A204.1 (cell line): ENCODE results near the gene EMC7.
"Not testable (repeated sequence)": the region's sequence is repeated elsewhere in the genome, so short reads cannot be mapped to it uniquely, and the experiment has no call there.

Experiments
- FAIRE-seq: peaks from 2 replicates; lab custom pipeline; 2012; peaks lifted over from hg19 to GRCh38; lab: Jason Lieb, UNC

Gene EMC7

DNA sequence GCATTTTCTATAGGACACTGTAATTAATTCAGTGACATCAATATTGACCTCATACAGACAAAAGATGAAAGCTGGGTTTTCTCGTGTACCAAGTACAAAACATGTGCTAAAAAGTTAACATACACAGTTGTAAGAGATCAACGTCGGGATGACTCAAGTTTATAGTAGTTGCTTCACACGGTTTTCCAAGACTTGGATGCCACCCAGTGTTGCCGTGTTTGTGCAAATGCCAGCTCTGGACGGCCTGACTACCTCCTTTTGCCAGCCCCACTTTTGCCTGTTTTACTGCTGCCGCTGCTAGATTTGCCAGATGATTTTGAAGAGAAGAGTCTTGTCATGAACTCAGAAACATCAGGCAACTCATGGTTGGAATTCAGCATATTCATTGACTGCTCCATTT is 17.6 kb downstream of the EMC7 start:
- FAIRE-seq, result no peak

DNA sequence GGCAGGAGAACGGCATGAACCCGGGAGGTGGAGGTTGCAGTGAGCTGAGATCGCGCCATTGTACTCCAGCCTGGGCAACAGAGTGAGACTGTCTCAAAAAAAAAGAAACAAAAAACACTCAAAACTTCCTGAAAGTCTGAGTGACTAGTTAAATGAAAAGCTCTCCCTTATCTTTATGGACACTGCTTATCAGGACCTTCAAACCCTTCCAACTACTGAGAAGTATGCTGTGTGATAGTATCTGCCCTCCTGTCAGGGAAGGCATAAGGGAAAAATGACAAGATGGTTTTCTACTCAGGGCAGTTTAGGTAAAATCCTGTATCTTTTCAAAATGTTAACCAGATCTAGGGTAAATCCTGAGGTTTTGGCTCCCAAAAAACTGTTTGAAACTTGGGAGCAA is 21.8 kb downstream of the EMC7 start:
- FAIRE-seq, result no peak

DNA sequence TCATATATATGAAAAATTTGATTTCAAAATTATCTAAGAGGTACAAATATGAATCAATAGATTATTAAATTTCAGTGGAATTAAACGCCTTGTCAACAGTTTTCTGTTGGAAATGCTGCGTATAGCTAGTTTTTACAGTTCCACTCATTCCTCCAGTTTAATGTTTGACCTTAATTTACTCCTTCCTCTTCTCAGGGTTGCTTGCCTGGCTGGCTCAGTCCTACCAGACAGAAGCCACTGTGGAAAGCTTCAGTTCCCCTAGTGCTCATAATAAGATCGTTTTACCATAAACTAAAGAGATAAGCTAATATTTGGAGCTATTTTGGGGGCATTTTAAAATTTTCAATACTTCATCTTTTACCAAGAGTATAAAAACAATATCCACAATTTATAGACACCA is 22.8 kb downstream of the EMC7 start:
- FAIRE-seq, result no peak

DNA sequence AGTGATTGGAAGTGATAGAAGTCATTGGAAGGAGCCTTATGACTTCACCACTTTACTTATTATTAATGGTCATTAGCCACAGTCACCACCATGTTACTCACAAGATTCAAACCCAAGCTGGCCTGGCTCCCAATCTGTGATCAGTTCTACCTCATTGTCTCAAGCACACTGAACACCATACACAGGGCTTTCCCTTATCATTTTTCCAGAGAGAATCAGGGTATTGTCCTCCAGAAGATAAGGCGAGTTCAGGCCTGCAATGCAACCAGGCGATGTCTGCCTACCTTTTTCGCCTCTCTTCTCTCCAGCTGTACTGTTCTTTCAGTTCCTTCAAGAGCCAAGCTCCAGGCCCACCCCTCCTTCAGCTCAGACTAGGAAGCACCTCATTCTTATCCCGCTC is 24.9 kb downstream of the EMC7 start:
- FAIRE-seq, result no peak

DNA sequence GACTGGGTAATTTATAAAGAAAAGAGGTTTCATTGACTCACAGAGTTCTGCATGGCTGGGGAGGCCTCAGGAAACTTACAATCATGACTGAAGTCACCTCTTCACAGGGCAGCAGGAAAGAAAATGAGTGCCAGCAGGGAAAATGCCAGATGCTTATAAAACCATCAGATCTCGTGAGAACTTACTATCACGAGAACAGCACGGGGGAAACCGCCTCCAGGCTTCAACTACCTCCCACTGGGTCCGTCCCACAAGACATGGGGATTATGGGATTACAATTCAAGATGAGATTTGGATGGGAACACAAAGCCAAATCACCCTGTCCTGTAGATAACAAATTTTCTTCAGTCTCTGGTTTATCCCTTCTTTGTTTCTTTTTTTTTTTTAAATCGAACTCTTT is 31.7 kb downstream of the EMC7 start:
- no peak for FAIRE-seq

DNA sequence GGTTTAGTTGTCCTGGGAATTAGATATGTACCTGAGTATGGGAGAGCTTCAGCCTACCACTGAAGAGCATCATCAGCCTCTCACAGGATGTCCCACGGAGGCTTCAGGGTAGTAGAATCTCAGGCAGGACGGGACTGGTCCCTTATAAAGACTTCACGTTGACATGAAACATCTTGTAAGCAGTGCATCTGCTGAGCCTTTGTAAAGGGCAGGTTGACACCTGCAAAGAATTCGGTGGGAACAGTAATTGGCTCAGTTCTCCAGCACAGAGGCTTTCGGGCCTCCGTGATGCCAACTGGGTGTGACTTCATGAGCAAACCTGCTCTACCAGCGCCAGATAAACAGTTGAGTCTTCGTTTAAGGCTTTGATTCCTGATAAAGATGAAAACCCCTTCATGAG is 35.7 kb downstream of the EMC7 start:
- FAIRE-seq, result no peak

DNA sequence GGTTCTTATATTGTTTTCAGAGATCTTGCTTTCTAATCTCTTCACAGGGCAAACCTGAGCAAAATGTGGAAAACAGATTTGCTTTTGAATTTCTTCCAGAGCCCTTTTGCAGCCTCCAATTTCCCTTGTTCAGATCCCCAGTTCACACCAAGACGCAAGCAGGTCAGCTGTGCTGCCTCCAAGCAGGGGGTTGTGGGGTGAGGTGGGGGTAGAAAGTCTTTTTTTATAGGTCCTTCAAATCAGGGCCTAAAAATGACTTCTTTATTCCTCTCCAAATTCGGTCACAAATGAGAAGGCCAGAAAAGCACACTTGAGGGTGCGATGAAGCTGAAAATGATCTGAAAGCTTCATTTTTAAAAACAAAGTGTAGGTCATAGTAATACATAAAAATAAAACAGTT is 36.4 kb downstream of the EMC7 start:
- FAIRE-seq, result no peak

DNA sequence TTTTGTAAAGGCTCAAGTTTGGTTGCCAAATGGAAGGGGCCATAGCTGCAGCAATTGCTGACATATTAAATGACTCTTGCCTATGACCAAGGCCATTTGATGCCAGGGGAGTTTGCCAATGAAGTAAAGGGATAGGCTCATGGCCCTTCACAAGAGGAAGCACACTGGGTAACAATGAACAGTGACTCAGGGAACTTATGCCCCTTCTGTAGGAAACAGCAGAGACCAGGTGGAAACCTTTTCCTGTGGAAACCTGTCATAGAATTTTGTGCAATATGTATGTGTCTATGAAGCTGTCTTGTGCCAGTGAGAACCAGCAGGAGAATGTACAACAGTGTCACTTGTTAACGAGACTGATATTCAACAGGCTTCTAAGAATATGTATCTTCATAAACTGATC is 37.2 kb downstream of the EMC7 start:
- FAIRE-seq, result no peak

DNA sequence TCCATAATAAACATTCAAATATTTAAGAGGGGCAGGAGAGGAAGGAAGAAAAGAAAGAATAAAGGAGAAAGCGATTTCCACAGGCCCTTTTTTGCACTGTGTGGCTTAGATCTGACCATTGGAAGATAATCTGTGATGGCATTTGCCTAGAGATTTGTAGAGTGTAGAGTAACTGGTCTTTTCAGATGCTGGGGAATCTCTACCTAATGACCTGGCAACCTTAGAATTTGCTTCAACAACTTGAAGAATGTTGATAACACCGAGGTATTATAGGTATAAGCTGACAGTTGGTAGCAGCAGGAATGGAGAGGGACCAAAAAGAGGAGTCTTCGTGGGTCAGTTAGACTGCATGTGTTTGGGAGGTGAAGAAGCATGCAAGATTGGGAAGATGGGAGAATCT is 41.7 kb downstream of the EMC7 start:
- FAIRE-seq, result no peak

DNA sequence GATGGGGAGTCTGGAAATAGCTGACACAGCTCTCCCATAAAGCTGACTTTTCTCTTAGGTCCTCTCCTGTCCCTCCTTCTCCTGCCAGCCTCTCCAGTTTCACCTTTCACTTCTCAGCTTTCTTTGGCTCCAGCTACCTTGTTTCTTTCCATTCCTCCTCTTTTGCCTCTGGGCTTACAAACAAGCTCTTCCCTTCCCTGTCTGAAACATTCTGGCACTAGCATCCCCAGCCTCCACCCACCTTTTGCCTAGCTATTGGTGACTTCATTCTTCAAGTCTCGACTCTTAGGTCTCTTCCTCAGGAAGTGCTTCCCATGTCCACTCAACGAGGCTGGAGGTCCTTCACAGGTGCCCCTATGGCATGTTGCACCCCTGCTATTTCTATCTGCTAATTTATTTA is 42.2 kb downstream of the EMC7 start:
- FAIRE-seq, result no peak

DNA sequence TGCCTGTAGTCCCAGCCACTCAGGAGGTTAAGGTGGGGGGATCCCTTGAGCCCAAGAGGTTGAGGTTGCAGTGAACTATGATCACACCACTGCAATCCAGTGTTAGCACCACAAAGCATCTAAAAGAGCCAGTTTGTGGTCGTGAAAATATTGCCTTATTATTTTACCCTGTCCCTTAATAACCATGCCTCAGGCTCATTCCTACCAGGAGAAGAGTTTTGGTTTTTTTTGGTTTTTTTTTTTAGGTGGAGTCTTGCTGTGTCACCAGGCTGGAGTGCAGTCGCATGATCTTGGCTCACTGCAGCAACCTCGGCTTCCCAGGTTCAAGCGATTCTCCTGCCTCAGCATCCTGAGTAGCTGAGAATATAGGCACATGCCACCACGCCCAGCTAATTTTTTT is 44.8 kb downstream of the EMC7 start:
- no peak for FAIRE-seq

DNA sequence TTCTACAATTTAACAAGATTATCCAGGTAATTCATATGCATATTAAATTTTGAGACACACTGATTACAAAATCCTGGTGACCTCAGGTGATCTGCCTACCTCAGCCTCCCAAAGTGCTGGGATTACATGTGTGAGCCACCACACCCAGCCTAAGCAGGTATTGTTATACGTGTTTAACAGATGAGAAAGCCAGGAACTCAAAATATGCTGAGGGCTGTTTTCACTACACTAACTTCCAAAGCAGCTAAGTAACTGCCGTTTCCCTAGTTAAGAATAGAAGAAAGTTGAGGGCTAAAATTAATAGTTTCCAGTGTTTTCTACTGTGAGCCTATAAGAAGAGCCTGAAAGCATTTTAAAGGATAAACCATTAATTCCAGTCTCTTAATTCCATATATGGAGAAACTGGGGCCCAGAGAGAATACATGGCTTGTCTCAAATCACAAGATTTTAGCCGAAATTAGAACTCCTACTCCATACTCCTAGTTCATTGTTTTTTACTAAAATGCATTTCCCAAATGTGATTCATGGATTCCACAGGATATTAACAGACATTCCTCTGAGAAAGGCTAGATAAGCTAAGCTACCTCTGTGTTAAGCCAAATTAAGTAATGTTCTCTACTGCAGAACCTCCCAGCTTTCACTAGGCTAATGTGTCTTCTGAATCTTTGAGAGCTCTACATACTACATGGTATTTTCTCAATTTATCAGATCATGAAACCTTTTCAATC is 45.6 kb downstream of the EMC7 start:
- FAIRE-seq, result no peak

DNA sequence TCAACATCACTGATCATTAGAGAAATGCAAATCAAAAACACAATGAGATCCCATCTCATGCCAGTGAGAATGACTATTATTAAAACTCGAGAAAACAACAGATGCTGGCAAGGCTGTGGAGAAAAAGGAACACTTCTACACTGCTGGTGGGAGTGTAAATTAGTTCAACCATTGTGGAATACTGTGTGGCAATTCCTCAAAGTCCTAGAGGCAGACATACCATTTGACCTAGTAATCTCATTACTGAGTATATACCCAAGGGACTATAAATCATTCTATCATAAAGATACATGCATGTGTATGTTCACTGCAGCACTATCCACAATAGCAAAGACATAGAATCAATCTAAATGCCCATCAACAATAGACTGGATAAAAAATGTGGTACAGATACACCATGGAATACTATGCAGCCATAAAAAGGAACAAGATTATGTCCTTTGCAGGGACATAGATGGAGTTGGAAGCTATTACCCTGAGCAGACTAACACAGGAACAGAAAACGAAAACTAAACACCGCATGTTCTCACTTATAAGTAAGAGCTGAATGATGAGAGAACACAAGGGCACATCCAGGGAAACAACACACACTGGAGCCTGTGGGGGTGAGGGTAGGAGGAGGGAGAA is 47.5 kb downstream of the EMC7 start:
- no peak for FAIRE-seq

DNA sequence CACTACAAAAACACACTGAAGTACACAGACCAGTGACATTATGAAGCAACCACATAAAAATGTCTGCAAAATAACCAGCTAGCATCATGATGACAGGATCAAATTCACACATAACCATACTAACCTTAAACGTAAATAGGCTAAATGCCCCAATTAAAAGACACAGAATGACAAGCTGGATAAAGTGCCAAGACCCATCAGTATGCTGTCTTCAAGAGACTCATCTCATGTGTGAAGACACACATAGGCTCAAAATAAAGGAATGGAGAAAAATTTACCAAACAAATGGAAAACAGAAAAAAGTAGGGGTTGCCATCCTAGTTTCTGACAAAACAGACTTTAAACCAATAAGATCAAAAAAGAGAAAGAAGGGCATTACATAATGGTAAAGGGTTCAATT is 51.3 kb downstream of the EMC7 start:
- FAIRE-seq, result not testable (repeated sequence)

DNA sequence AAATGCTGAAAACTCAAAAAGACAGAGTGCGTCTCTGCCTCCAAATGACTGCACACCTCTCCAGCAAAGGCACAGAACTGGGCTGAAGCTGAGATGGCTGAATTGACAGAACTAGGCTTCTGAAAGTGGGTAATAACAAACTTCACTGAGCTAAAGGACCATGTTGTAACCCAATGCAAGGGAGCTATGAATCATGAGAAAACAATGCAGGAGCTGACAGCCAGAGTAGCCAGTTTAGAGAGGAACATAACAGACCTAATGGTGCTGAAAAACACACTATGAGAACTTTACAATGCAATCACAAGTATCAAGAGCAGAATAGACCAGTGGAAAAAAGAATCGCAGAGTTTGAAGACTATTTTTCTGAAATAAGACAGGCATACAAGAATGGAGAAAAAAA is 52.5 kb downstream of the EMC7 start:
- no peak for FAIRE-seq

DNA sequence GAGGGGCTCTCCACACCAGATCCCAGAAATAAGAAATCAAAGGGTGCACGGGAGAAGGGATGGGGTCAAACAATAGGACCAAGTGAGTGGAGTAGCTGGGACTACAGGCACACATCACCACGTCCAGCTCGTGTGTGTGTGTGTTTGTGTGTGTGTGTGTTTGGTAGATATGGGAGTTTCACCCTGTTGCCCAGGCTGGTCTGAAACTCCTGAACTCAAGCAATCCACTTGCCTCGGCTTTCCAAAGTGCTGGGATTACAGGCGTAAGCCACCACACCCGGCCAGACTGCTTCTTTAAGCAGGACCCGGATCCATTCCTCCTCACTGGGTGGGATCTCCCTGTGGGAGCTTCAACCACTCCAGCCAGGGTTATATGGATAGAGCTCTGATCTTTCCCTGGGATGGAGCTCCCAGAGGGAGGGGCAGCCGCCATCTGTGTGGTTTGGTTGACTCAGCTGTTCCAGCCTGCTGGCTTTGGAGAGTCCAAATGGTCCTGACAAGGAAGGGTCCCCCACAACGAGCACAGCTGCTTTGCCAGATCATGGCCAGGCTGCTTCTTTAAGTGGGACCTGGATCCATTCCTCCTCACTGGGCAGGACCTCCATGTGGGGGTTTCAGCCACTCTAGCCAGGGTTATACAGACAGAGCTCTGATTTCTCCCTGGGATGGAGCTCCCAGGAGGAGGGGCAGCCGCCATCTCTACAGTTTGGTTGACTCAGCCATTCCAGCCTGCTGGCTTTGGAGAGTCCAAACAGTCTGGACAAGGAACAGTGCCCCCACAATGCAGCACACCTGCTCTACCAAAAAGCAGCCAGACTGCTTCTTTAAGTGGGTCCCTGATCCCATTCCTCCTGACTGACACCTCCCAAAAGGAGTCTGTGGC is 53.5 kb downstream of the EMC7 start:
- FAIRE-seq, result no peak

DNA sequence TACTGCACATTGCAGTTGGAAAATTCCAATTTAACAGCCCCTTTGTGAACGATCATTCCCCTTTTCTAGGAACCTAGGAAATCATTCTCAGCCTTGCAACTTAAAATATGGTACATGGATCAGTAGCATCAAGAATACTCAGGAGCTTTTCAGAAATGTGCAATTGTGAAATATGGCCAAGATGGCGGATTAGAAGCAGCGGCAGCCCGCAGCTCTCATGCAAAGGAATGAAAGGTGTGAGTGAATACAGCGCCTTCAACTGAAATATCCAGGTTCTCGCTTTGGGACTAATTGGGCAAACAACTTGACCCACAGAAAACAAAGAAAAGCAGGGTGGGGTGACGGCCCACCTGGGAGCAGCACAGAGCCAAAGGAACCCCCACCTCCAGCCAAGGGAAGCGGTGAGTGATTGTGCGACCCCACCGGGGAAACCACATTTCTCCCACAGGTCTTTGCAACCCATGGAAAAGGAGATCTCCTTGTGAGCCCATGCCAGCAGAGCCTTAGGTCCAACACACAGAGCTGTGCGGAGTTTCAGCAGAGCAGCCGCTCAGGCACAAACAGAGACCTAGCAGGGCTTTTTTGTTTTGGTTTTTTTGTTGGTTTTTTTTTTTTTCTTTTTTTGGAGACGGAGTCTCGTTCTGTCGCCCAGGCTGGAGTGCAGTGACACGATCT is 55.1 kb downstream of the EMC7 start:
- no peak for FAIRE-seq

DNA sequence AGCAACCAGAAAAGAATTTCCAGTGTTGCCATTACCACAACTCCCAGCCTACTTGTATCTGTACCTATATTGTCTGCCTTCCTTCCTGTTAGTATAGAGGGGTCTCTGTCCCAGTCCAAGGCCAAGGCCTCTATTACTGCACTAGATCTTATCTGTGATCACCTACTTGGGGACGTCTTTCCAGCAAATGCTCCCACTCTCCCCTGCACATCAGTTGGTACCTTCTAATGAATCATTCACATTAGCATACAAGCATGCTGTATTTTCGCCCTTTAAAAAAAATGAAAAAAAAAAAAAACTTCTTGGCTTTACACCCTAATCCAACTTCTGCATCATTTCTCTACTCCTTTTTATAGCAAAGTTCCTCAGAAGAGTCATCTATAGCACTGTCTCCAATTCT is 57.8 kb downstream of the EMC7 start:
- FAIRE-seq, result no peak

DNA sequence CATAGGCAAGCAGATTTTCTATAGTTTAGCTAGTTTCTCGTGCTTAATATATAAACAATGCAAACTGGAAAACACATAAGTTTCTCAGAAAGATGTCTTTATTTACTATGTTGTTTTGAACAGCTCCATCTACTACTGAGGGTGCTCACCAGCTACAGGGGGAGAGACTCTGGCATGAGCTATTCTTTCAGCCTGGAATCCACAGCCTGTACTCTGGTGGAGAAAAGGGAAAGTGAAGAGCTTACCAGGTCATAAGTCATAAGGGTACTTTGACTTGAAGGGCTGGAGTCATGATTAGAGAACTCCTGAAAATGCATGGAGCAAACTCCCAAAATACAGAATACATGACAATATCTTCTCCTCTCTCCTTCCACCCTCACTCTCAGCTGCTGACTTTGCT is 58.3 kb downstream of the EMC7 start:
- no peak for FAIRE-seq

DNA sequence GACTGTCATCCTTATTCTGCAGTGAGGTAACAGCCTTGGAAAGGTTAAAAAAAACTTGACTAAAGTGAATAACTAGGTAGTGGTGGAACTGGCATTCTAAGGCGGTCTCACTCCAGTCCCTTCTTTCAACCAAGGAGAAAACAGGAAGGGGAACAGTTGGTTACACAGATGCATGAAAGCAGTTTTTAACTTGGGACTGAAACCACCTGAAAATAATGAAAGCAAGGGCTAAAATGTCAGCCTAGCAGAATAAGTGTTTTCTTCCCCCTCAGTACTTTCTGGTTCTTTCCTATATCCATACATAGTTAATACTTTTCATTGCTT is 61.9 kb downstream of the EMC7 start:
- no peak for FAIRE-seq

DNA sequence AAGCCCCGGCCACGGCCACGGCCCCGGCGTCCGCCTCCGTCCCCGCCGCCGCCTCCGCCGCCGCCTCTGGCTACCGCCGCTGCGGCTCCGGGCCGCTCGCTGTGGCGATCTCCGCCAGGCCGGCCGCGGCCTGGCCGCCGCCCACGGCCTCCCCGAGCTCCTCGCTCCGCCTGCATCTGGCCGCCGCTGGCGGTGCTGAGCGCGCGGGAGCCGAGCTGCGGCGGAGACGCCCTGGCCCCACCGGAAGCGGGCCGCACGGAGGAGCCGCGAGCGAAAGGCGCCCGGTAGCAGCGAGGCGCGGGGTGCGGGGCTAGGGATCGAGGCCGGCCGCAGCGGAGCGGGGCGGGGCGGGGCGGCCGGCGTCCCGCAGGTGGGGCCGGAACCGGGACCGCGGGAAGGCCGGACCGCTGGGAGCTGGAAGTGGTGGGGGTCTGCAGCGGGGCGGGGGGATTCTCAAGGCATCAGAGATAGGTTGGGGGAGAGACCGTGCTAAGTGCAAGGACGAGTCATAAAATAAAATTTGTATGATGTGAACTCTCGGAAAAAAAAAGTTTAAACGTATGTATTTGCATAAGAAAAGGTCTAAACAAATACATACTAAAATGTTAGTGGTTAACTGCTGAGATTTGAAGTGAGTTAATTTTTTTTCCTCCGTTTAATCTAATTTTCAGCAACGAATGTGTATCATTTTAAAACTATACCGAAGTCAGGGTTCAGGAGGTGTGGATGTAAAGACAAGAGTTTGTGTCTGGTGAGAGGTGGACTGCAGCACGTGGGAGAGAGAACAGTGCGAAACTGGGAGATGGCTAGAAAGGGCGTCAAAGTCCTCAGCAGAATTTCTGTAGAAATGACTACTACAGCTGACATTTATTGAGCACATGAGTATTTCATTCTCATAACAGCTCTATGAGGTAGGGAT is 62.5 kb downstream of the EMC7 start, which contains the start of gene AVEN:
AVEN (minus strand) TSS at position 334 of the 919 bp plus-strand sequence; CDS start at position 176, 158 bp downstream.
- FAIRE-seq, result no peak
